HG03565 (cell line): ENCODE measurements around the gene GKAP1.
"Not testable (repeated sequence)": the region's sequence is repeated elsewhere in the genome, so short reads cannot be mapped to it uniquely, and the experiment has no call there.

Source experiments
- ATAC-seq: cut with Tn5 transposase; IDR thresholded peaks from one replicate; pipeline ENCODE4 v1.9.1; 2021; ENCODE audit warnings: mild to moderate bottlenecking, moderate library complexity; ENCODE audit not compliant: unreplicated experiment

GKAP1 gene

GRCh38 chr9:83817356-83818278, at the start of gene GKAP1:
GKAP1 (minus strand) TSS chr9:83817769; CDS start chr9:83806517, 11,252 bp downstream.
- ATAC-seq: peak; percentile 62

- peak; percentile 78 for ATAC-seq
Measured at GRCh38 chr9:83849895-83850294, 32.3 kb upstream of the GKAP1 start.

- not testable (repeated sequence) for ATAC-seq
Measured at GRCh38 chr9:83837070-83837643, 19.6 kb upstream of the GKAP1 start.

GRCh38 chr9:83830426-83831071, 13.0 kb upstream of the GKAP1 start:
- not testable (repeated sequence) for ATAC-seq

GRCh38 chr9:83824986-83825623, 7.5 kb upstream of the GKAP1 start:
- ATAC-seq: not testable (repeated sequence)

GRCh38 chr9:83817011-83817355, 586 bp downstream of the GKAP1 start:
- ATAC-seq: not testable (repeated sequence)

- ATAC-seq: not testable (repeated sequence)
Measured at GRCh38 chr9:83815120-83815519, 2.4 kb downstream of the GKAP1 start.

GRCh38 chr9:83809213-83809612, 8.4 kb downstream of the GKAP1 start:
- not testable (repeated sequence) for ATAC-seq

GRCh38 chr9:83804454-83804853, 13.1 kb downstream of the GKAP1 start:
- not testable (repeated sequence) for ATAC-seq

- not testable (repeated sequence) for ATAC-seq
Measured at GRCh38 chr9:83803941-83804340, 13.6 kb downstream of the GKAP1 start.

- no peak for ATAC-seq
Measured at GRCh38 chr9:83800236-83801033, 17.1 kb downstream of the GKAP1 start.

GRCh38 chr9:83794051-83794450, 23.5 kb downstream of the GKAP1 start:
- no peak for ATAC-seq

GRCh38 chr9:83792746-83793145, 24.8 kb downstream of the GKAP1 start:
- no peak for ATAC-seq

- ATAC-seq: no peak
Measured at GRCh38 chr9:83778164-83778563, 39.4 kb downstream of the GKAP1 start.

GRCh38 chr9:83775932-83776331, 41.6 kb downstream of the GKAP1 start:
- ATAC-seq: no peak

- no peak for ATAC-seq
Measured at GRCh38 chr9:83772860-83773259, 44.7 kb downstream of the GKAP1 start.

- no peak for ATAC-seq
Measured at GRCh38 chr9:83765376-83765775, 52.2 kb downstream of the GKAP1 start.

- ATAC-seq: peak; percentile 73
Measured at GRCh38 chr9:83754383-83754977, 63.1 kb downstream of the GKAP1 start.

- no peak for ATAC-seq
Measured at GRCh38 chr9:83749706-83750105, 67.9 kb downstream of the GKAP1 start.

GRCh38 chr9:83744206-83744605, 73.4 kb downstream of the GKAP1 start:
- no peak for ATAC-seq
